Lung (tissue), 12 donors: ENCODE data around the gene NOP9. TPM values are rescaled to one million over a fixed set of nuclear protein-coding genes. Genes with fewer than 3 reads are reported as not detected.

Experiments
- ATAC-seq: fragments of 200-7000 bp; cut with Tn5 transposase; one replicate; pipeline ENCODE4 v1.9.1; 2020; ENCODE audit warnings: moderate number of reproducible peaks; ENCODE audit not compliant: insufficient read depth, low FRiP score
- DNase-seq, 3 donors: peaks; one replicate each; pipeline ENCODE4 v3.0.0-alpha.2; 2013 to 2017
- H3K27ac ChIP-seq, 2 donors: one replicate each; pipeline ENCODE4 v1.5.1; 2013; ENCODE audit warnings: mild to moderate bottlenecking in 2 of 2, moderate library complexity in 2 of 2, control low read depth in 1 of 2, inconsistent platforms in 1 of 2, low read depth in 1 of 2, low read length in 1 of 2
- H3K27me3 ChIP-seq, 3 donors: one replicate each; pipeline ENCODE4 v1.5.1; 2013; ENCODE audit warnings: low read length in 2 of 3; ENCODE audit not compliant: control insufficient read depth in 3 of 3, insufficient read depth in 3 of 3
- H3K36me3 ChIP-seq, 4 donors: one replicate each; pipeline ENCODE4 v1.5.1; 2013; ENCODE audit warnings: low read length in 4 of 4, mild to moderate bottlenecking in 1 of 4, moderate library complexity in 1 of 4; ENCODE audit not compliant: control insufficient read depth in 4 of 4, insufficient read depth in 4 of 4
- H3K4me1 ChIP-seq, 5 donors: one replicate each; pipeline ENCODE4 v1.5.1; 2013; ENCODE audit warnings: low read length in 5 of 5, mild to moderate bottlenecking in 2 of 5, moderate library complexity in 1 of 5; ENCODE audit not compliant: control insufficient read depth in 5 of 5, insufficient read depth in 5 of 5
- H3K4me3 ChIP-seq: one replicate; pipeline ENCODE4 v1.5.1; 2013; ENCODE audit warnings: mild to moderate bottlenecking, control low read depth, moderate library complexity
- H3K9ac ChIP-seq, 2 donors: one replicate each; pipeline ENCODE4 v1.5.1; 2013; ENCODE audit warnings: low read length in 2 of 2, control low read depth in 1 of 2; ENCODE audit not compliant: insufficient read depth in 1 of 2
- H3K9me3 ChIP-seq, 4 donors: one replicate each; pipeline ENCODE4 v1.5.1; 2013; ENCODE audit warnings: low read length in 3 of 4, mild to moderate bottlenecking in 1 of 4, moderate library complexity in 1 of 4; ENCODE audit not compliant: control insufficient read depth in 4 of 4, insufficient read depth in 3 of 4
- CTCF ChIP-seq: IDR thresholded peaks from 2 replicates; pipeline ENCODE4 v1.5.1; 2012; ENCODE audit warnings: mild to moderate bottlenecking; ENCODE audit errors: control extremely low read depth, extremely low read depth
- WGBS, 2 donors: extraction: QIAGEN DNeasy Blood & Tissue Kit; methylation state at CpG; one replicate each; pipeline ENCODE4 v1.1.7; 2013; 5-methylcytosine and 5-hydroxymethylcytosine counted together
- polyA plus RNA-seq, 2 donors: library from polyadenylated mRNA; stranded (reverse); fragments of 200-250 nt; gene quantifications; one replicate each; pipeline ENCODE4 v1.2.1, GENCODE V29; 2013
- total RNA-seq, 2 donors: library from RNA; depleted of rRNA in 1 of 2; stranded (reverse); fragments of >200 nt in 1 of 2; gene quantifications; one replicate each; pipeline ENCODE4 v1.2.1, GENCODE V29; 2014 to 2021
- donor health status: control.
- donor health status: control.
- donor health status: Bipolar disorder and iron deficiency.
- donor health status: healthy.
- donor health status: DM: yes; HTN: yes; CAD: no.

Gene NOP9
- total and polyA plus RNA-seq, 4 donors = 12.1 to 25.9 (median 13.8) TPM

- H3K9ac ChIP-seq = no peak within 1 kb of the TSS
- DNase-seq = peak; percentile 56 to 67 (median 58)
- WGBS, 2 donors = 62 to 64% methylated on average over 6 of the region's 6 CpGs
- no peaks in the 10 kb centered on the region for H3K9me3 ChIP-seq
- no peaks in the 10 kb centered on the region for H3K27me3 ChIP-seq
- no peak within 1 kb of the TSS for H3K4me3 ChIP-seq
- peaks cover 4 to 24% (median 9%) of the 10 kb centered on the region in 5 donors for H3K4me1 ChIP-seq
- no peak within 1 kb of the TSS for H3K27ac ChIP-seq
- TF ChIP-seq CTCF = peak; percentile 77
- peaks cover 11 to 44% (median 38%) of the 10 kb centered on the region in 4 donors for H3K36me3 ChIP-seq
- ATAC-seq = no peak
Observed at GRCh38 chr14:24307575-24308341, 8.1 kb downstream of the NOP9 start, which contains the start of gene CIDEB. CIDEB (minus strand) TSS chr14:24307977; CDS start chr14:24307858, 119 bp downstream.

- Histone ChIP-seq H3K27ac (no peak overlapping the region), H3K27me3 (no peaks in the 10 kb centered on the region), H3K36me3 (peaks cover 11 to 36% (median 32%) of the 10 kb centered on the region in 4 donors), H3K9ac (no peak overlapping the region), H3K4me1 (peaks cover 4 to 26% (median 9%) of the 10 kb centered on the region in 5 donors), H3K9me3 (no peaks in the 10 kb centered on the region), H3K4me3 (no peak overlapping the region)
- 78 to 85% methylated on average over 7 of the region's 7 CpGs for WGBS, 2 donors
- no peak for TF ChIP-seq CTCF
- DNase-seq (no peak), ATAC-seq (no peak)
Observed at GRCh38 chr14:24308342-24309124, 8.9 kb downstream of the NOP9 start.

- peaks cover 4 to 34% (median 9%) of the 10 kb centered on the region in 5 donors for H3K4me1 ChIP-seq
- WGBS, 2 donors = 67 to 75% methylated on average over 5 of the region's 5 CpGs
- no peak for TF ChIP-seq CTCF
Observed at GRCh38 chr14:24309538-24310264, 10.1 kb downstream of the NOP9 start, which contains the start of gene LTB4R2. LTB4R2 (plus strand) TSS chr14:24310140; CDS start chr14:24310665, 525 bp downstream.

More at GRCh38 chr14:24309538-24310264, 10.1 kb downstream of the NOP9 start, which contains the start of gene LTB4R2:
- H3K36me3 ChIP-seq = peaks cover 2 to 26% (median 21%) of the 10 kb centered on the region in 4 donors
- H3K27me3 ChIP-seq = no peaks in the 10 kb centered on the region
- no peaks in the 10 kb centered on the region for H3K9me3 ChIP-seq
- peak within 1 kb of the TSS; percentile 42 for H3K4me3 ChIP-seq
- DNase-seq = no peak
- ATAC-seq = no peak
- H3K9ac ChIP-seq = no peak within 1 kb of the TSS
- H3K27ac ChIP-seq = peak within 1 kb of the TSS; percentile 55 to 92
